ENCODE measurements around the gene TRIM40.
"Not testable (repeated sequence)": the region's sequence is repeated elsewhere in the genome, so short reads cannot be mapped to it uniquely, and the experiment has no call there.

Gene TRIM40

DNA sequence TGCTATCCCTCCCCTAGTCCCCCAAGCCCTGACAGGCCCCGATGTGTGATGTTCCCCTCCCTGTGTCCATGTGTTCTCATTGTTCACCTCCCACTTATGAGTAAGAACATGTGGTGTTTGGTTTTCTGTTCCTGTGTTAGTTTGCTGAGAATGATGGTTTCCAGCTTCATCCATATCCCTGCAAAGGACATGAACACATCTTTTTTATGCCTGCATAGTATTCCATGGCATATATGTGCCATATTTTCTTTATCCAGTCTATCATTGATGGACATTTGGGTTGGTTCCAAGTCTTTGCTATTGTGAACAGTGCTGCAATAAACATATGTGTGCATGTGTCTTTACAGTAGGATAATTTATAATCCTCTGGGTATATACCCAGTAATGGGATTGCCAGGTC, 29.3 kb downstream of the TRIM40 start:
- DNase-seq = not testable (repeated sequence)

DNA sequence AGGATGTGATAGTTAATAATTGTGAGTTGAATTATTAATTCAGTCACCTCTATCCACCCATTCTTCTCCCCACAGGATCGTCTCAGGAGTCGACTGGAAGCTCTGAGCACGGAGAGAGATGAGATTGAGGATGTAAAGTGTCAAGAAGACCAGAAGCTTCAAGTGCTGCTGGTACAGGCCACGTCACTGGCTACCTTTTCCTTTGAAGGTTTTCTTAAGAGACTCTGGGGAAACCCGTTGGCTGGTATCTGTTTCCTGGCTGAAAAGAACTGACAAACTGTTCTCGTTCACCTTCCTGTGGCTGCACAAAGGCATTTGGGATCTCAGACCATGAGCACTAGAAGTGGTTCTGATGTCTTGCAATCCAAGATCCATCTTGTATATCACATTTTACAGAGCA, 31.2 kb downstream of the TRIM40 start:
- no peak for DNase-seq

DNA sequence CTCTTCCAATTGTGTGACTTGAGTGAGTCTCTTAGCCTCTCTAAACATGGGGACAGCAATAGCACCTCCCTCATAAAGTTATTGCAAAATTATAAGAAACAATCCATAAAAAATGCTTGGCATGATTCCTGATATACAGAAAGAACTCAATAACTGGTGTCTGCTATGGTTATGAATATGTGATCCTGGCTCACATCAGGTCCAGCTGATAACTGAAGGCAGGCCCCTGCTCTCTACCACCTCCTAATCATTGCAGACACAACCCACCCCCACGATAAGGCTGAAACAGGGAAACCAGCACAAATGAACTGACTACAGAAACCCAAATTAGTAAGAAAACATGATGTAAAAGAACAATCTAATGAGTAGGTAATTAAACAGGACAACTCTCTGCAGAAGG, 32.8 kb downstream of the TRIM40 start:
- no peak for DNase-seq

DNA sequence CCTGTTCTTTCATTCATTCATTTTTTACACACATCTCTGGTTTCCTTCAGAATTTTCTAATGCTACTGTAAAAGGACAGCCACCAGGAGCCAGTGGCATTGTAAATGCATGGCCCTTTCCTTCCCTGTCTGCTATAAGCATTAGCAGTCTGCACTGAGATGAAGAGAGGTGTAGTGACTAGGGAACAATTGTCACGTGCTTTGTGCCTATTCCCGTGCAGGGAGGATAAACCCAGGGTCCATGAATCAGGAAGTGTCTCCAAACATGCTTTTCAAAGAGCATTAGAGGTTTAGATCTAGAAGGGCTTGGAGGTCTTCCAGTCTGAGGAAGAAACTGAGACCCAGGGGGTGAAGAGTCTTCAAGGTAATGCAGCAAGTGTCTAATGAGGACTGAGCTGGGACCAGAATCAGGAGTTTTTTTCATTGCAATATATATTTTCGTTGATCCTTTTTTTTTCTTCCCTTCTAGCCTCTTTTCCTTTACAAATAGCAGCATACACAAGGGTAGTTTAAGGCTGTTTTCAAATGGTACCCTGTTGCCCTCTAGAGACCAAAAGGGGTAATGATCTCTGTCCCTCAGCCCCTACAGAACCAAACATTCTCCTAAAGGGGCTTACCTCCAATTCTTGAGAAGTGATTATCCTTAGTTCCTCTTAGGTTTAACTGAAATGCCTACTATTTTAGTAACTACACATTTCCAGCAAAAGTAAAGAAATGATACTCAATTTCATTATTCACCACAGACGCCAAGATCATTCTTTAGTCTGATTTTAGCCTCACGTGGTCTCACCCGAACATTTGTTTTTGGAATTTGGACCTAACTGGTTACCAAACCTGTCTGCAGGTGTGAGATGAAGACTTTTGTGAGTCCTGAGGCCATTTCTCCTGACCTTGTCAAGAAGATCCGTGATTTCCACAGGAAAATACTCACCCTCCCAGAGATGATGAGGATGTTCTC, 34.0 kb downstream of the TRIM40 start:
- no peak for DNase-seq

DNA sequence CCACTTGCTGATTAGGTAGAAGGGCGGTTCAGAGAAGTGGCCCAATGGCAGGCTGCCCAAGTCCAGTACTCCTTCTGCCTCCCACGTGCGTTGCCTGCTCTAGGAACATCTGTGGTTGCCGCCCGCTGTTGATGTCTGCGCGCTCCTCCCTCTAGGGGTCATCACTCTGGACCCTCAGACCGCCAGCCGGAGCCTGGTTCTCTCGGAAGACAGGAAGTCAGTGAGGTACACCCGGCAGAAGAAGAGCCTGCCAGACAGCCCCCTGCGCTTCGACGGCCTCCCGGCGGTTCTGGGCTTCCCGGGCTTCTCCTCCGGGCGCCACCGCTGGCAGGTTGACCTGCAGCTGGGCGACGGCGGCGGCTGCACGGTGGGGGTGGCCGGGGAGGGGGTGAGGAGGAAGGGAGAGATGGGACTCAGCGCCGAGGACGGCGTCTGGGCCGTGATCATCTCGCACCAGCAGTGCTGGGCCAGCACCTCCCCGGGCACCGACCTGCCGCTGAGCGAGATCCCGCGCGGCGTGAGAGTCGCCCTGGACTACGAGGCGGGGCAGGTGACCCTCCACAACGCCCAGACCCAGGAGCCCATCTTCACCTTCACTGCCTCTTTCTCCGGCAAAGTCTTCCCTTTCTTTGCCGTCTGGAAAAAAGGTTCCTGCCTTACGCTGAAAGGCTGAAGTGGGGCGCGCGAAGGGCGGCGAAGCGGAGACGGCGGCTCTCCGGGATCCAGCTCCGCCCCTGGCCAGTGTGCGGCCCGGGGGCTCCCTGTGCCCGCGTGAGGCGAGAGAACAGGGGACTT, 35.9 kb downstream of the TRIM40 start:
- no peak for DNase-seq

DNA sequence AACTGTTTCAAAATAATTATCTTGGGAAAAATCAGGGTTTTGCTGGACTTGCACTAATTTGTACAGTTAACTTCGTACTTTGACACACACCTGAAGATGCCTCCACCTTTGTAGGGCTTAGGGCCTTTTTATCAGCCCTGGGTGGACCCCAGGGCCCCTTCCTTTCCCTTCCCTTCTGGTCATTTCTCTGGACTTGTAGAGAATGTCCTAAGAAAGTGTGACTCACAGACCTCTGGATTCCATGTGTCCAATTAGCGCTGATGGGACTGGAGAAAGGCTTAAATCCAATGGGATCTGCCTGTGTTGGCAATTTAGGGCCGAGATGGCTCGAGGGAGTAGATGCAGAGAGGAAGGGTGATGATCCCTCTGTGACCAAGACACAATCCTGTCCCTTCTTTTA, 36.7 kb downstream of the TRIM40 start:
- DNase-seq = no peak

DNA sequence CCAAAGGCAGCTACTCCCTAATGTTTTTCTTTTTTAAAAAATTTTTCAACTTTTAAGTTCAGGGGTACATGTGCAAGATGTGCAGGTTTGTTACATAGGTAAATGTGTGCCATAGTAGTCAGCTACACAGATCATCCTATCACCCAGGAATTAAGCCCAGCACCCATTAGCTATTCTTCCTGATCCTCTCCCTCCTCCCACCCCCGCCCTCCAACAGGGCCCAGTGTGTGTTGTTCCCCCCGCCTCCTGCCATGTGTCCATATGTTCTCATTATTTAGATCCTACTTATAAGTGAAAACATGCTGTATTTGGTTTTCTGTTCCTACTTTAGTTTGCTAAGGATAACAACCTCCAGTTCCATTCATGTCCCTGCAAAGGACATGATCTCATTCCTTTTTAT, 39.8 kb downstream of the TRIM40 start:
- no peak for DNase-seq

DNA sequence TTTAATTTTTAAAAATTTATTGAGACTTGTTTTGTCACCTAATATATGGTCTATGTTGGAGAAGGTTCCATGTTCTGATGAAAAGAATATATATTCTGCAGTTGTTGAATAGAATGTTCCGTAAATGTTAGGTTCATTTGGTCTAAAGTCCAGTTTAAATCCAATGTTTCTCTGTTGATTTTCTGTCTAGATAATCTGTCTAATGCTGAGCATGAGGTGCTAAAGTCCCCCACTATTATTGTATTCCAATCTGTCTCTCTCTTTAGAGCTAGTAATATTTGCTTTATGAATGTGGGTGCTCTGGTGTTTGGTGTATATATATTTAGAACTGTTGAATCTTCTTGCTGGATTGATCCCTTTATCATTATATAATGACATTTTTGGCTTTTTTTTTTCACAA, 42.9 kb downstream of the TRIM40 start:
- no peak for DNase-seq

DNA sequence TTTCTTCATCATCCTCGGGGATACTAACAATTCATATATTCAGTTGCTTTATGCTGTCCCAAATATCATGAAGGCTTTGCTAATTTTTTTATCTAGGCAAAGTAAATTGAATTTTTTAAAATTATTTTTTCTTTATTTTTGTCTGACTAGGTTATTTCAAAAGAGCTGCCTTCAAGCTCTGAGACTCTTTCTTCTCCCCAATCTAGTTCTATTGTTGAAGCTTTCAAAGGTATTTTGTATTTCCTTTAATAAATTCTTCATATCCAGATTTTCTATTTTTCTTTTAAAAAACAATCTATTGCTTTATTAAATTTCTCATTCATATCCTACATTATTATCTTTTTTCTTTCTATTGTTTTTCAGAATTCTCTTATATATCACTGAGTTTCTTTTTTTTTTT, 44.2 kb downstream of the TRIM40 start:
- DNase-seq = no peak

DNA sequence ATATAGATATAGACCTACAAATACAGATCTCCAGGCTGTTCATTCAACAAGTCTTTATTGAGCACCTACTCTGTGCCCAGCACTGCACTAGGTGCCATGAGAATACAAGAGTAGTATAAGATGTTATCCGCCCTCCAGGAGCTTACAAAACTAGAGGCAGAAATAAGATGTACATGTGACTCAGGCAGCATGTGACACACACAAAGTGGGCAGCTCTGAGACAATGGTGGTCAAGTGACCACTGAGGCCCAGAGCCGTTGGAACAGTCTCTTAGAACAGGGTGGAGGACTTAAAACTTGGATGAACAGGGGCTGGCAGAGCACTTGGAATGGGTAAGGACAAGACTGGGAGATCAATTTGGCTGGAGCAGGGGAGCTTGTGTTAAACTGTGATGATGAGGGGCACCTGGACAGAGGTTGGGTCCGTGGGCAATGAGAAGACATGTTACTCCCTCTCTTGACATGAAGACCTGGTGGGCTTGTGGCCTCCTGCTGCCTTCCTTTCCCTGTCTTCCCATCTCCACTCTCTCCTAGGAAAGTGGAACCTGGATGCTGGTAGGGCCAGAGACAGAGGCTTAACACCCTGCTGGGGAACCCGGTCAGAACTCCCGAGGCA, 48.6 kb downstream of the TRIM40 start:
- DNase-seq = no peak

DNA sequence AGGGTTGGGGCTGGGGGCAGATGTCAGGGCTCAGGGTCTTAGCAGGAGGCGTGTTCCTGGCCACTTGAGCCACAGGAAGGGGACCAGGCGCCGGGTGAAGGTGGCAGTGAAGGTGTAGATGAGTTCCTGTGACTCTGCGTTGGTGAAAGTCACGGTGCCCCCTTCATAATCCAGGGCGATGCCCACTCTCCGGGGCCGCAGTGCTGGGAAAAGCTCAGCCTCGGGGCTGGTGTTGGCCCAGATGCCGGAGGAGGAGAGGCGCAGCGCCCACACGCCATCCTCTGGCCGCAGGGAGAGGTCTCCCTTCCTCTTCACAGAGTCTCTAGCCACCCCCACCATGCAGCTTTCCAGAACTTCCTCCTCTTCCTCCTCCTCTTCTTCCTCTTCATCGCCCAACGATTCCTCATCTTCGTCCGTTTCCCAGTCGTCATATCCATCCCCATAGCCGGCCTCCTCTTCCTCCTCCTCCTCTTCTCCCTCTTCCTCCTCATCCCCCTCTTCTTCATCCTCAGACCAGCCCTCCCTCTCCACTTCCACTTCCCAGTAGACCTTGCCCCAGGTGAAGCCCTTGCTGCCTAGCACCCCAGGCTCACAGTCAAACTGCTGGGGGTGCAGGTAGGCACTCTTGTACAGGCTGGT, 50.0 kb downstream of the TRIM40 start:
- no peak for DNase-seq

DNA sequence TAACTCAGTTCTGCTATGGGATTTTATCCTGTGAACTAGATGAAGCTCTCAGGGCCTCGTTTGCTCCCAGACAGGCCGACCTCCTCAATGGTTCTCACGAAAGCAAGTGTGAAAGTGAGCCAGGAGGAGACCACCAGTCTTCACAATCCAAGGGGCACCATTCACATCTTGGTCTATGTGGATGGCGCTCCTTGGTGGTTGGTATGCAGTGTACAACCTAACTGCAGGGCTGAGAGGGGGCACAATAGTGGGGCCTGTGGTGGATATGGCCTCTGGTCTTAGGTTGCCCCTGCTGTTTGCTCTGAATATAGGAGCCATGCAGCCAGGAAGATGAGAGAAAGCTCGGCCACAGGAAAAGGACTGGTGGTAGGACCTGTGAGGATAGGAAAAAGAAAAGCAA, 52.6 kb downstream of the TRIM40 start:
- DNase-seq = no peak

DNA sequence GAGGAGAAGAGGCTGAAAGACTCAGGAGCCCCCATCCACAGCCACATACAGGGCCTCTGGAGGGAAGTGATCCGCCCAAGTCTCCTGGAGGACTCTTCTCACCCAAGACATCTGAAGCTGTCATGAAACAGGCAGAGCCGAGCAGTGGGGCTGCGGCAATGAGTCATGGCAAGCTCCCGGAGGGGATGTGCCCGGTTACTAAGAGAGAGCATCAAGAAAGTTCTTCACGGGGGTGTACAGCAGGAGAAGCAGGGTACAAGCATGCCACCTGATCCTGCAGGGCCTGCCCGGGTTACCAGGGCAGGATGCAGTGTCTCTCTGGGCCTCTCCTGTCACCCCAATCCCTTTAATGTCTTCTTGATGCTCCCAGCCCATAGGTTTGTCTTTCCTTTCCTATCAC, 56.1 kb downstream of the TRIM40 start:
- no peak for DNase-seq

DNA sequence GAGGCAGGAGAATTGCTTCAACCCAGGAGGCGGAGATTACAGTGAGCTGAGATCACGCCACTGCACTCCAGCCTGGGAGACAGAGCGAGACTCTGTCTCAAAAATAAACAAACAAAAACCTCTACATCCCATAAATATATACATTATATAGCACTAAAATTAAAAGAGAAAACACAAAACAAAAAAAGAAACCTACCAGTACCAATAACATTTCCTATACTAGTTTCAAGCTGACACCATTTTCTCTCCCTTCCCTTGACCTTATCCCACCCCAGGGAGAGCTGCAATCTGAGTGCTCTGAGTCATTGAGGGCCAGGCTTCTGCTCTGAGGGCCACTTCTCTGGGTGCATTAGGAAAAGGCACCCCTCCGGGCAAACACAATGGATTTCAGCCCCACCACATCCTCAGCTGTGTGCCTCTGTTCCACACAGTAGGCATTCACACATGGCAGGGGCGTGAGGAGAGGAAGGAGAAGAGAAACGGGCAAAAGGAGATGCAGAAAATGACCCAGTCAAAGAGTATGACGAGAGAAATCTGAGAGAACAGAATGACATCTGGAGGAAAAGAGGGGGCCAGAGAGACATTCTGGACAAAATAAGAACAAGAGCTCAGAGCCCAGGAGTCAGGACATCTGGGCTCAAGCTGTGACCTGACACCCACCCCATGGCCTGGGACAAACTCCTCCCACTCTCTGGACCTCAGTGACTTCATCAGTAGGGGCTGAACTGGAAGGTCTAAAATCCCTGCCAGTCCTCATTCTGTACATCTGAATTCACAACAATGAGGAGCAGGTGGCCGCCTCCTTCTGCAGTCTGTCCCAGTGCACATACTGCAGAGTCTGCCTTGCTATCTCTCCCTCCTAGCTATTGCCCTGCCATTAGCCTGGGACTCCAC, 59.1 kb downstream of the TRIM40 start:
- no peak for DNase-seq

DNA sequence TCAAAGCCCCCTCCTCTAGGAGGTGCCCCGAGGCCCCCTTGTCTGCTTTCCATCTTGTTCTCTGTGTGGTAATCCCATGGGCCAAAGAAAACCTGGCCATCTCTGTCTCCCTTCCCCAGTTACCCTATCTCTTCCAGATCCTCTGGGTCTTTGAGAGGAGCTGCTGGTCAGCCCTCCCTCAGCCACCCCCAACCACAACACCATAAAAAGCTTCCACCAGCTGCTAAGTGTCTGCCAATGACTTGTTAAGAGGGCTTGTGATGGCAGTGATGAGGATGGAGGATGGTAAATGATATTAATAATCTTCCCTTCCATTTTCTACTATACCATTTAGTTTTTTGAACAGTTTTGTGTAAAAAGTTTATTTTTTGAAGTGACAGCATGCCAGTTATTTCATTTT, 60.0 kb downstream of the TRIM40 start:
- no peak for DNase-seq

DNA sequence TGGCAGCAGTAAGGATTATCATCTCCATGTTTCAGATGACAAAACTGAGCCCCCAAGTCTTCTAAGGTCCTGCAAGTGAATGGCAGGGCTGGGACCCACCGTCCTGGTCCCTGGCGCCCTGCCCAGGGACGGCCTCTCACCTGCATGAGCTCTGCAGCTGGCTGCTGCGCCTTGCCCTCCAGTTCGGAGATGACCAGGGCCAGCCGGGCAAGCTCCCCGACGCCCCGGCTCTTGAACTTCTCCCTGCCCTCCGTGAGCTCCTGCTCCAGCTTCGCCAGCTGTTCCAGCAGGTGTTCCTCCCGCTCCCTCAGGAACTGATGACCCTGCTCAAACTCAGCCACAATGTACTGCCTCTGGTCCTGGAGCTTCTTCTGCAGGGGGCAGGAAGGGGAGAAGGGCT, 60.4 kb downstream of the TRIM40 start:
- DNase-seq = no peak
